ENCODE data around the gene MAGEB5.

The MAGEB5 gene

GRCh38 chrX:26253526-26253925 lies 37.6 kb downstream of the MAGEB5 start:
- Histone ChIP-seq H3K9me2 (ENCODE audit: low read depth, low read length) (no peaks in the 10 kb centered on the region), H2AFZ (ENCODE audit: low read length) (no peak overlapping the region), H3K27me3 (ENCODE audit: insufficient read depth, low read length) (no peaks in the 10 kb centered on the region), H3K79me2 (ENCODE audit: insufficient read depth, low read length) (no peaks in the 10 kb centered on the region), H3K9ac (ENCODE audit: low read length) (no peak overlapping the region), H3K36me3 (ENCODE audit: insufficient read depth, low read length) (no peaks in the 10 kb centered on the region), H3K4me3 (ENCODE audit: low read depth, low read length, poor library complexity, severe bottlenecking) (no peak overlapping the region), H3K27ac (ENCODE audit: low read depth, low read length, poor library complexity, severe bottlenecking) (no peak overlapping the region), H4K20me1 (ENCODE audit: insufficient read depth, low read length) (no peaks in the 10 kb centered on the region), H3K4me2 (ENCODE audit: low read length) (no peak overlapping the region), H3K4me1 (ENCODE audit: insufficient read depth, low read length, severe bottlenecking) (no peaks in the 10 kb centered on the region), H3F3A (ENCODE audit: insufficient read depth, low read length) (no peaks in the 10 kb centered on the region), H3K9me3 (ENCODE audit: low read length) (no peaks in the 10 kb centered on the region)
- TF ChIP-seq, protein P1, sequence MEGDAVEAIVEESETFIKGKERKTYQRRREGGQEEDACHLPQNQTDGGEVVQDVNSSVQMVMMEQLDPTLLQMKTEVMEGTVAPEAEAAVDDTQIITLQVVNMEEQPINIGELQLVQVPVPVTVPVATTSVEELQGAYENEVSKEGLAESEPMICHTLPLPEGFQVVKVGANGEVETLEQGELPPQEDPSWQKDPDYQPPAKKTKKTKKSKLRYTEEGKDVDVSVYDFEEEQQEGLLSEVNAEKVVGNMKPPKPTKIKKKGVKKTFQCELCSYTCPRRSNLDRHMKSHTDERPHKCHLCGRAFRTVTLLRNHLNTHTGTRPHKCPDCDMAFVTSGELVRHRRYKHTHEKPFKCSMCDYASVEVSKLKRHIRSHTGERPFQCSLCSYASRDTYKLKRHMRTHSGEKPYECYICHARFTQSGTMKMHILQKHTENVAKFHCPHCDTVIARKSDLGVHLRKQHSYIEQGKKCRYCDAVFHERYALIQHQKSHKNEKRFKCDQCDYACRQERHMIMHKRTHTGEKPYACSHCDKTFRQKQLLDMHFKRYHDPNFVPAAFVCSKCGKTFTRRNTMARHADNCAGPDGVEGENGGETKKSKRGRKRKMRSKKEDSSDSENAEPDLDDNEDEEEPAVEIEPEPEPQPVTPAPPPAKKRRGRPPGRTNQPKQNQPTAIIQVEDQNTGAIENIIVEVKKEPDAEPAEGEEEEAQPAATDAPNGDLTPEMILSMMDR (IDR thresholded peaks at IDR 0.05; ENCODE audit: low read length), result no peak
- TF ChIP-seq EZH2 (IDR thresholded peaks at IDR 0.05; ENCODE audit: borderline replicate concordance, low read length), result no peak

DNA sequence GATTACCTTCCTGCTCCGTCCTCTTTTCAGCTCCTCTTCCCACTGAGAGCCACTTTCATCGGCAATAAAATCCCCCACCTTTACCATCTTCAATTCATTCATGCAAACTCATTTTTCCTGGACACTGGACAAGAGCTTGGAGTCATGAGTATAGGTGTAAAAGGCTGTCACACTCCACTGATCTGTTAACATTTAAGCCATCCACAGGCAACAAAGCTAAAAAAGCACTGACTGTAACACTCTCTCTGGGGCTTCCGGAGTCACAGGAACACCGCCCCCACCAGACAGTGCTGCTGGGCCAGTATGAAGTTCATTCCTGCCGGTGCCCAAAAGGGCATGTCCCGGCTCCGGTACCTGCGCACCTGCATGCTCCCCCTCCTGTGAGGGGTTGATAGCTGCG lies 38.5 kb downstream of the MAGEB5 start:
- no peaks in the 10 kb centered on the region for H3K4me1 ChIP-seq (ENCODE audit: insufficient read depth, low read length, severe bottlenecking)
- no peaks in the 10 kb centered on the region for H3K9me2 ChIP-seq (ENCODE audit: low read depth, low read length)
- TF ChIP-seq, protein P1 (IDR thresholded peaks at IDR 0.05; ENCODE audit: low read length), result no peak
- no peak for TF ChIP-seq EZH2 (IDR thresholded peaks at IDR 0.05; ENCODE audit: borderline replicate concordance, low read length)

GRCh38 chrX:26262121-26262523 lies 46.2 kb downstream of the MAGEB5 start:
- Histone ChIP-seq H3K27me3 (ENCODE audit: insufficient read depth, low read length) (no peaks in the 10 kb centered on the region), H3K4me3 (ENCODE audit: low read depth, low read length, poor library complexity, severe bottlenecking) (no peak overlapping the region)

More for the DNA sequence above, 38.5 kb downstream of the MAGEB5 start:
- Histone ChIP-seq H3K4me3 (ENCODE audit: low read depth, low read length, poor library complexity, severe bottlenecking) (no peak overlapping the region), H4K20me1 (ENCODE audit: insufficient read depth, low read length) (no peaks in the 10 kb centered on the region), H3K27me3 (ENCODE audit: insufficient read depth, low read length) (no peaks in the 10 kb centered on the region), H3F3A (ENCODE audit: insufficient read depth, low read length) (no peaks in the 10 kb centered on the region), H3K9me3 (ENCODE audit: low read length) (no peaks in the 10 kb centered on the region), H3K36me3 (ENCODE audit: insufficient read depth, low read length) (no peaks in the 10 kb centered on the region), H3K79me2 (ENCODE audit: insufficient read depth, low read length) (no peaks in the 10 kb centered on the region), H2AFZ (ENCODE audit: low read length) (no peak overlapping the region), H3K27ac (ENCODE audit: low read depth, low read length, poor library complexity, severe bottlenecking) (no peak overlapping the region), H3K9ac (ENCODE audit: low read length) (no peak overlapping the region), H3K4me2 (ENCODE audit: low read length) (no peak overlapping the region)

More at GRCh38 chrX:26262121-26262523, 46.2 kb downstream of the MAGEB5 start:
- Histone ChIP-seq H3K36me3 (ENCODE audit: insufficient read depth, low read length) (no peaks in the 10 kb centered on the region), H3K4me2 (ENCODE audit: low read length) (no peak overlapping the region), H3K9me3 (ENCODE audit: low read length) (no peaks in the 10 kb centered on the region), H3K4me1 (ENCODE audit: insufficient read depth, low read length, severe bottlenecking) (no peaks in the 10 kb centered on the region), H3K27ac (ENCODE audit: low read depth, low read length, poor library complexity, severe bottlenecking) (no peak overlapping the region), H2AFZ (ENCODE audit: low read length) (no peak overlapping the region), H3K9me2 (ENCODE audit: low read depth, low read length) (no peaks in the 10 kb centered on the region), H3K79me2 (ENCODE audit: insufficient read depth, low read length) (no peaks in the 10 kb centered on the region), H3K9ac (ENCODE audit: low read length) (no peak overlapping the region), H4K20me1 (ENCODE audit: insufficient read depth, low read length) (no peaks in the 10 kb centered on the region), H3F3A (ENCODE audit: insufficient read depth, low read length) (no peaks in the 10 kb centered on the region)
- TF ChIP-seq EZH2 (IDR thresholded peaks at IDR 0.05; ENCODE audit: borderline replicate concordance, low read length), result no peak
- TF ChIP-seq, protein P1 (IDR thresholded peaks at IDR 0.05; ENCODE audit: low read length), result no peak

Measured in OCI-LY1 (cell line).